Measurements from ENCODE around the gene MRTO4. TPM values are rescaled to one million over a fixed set of nuclear protein-coding genes. Genes with fewer than 3 reads are reported as not detected.
A peak's percentile ranks its signal among the peaks of the same experiment; 100 is the strongest.
"Not testable (repeated sequence)": the region's sequence is repeated elsewhere in the genome, so short reads cannot be mapped to it uniquely, and the experiment has no call there.

Gene MRTO4
- total RNA-seq, 1 donor from 2014 or later: 132 TPM

GRCh38 chr1:19212167-19212566, 39.4 kb upstream of the MRTO4 start:
- no peaks in the 10 kb centered on the region for H3K9me3 Mint-ChIP-seq
- no peaks in the 10 kb centered on the region for H3K27me3 Mint-ChIP-seq
- peak overlapping the region; percentile 97 for H3K4me3 Mint-ChIP-seq
- peaks cover 44% of the 10 kb centered on the region for H3K36me3 Mint-ChIP-seq (ENCODE audit: low read depth)
- intact Hi-C loops (cut with micrococcal nuclease): loop anchor here (5.0 kb wide), 1 partner anchor 45 kb away; no protein-coding TSS in a partner anchor
- DNase-seq: no peak
- H3K27ac Mint-ChIP-seq: peak overlapping the region; percentile 57
- peaks cover 39% of the 10 kb centered on the region for H3K4me1 Mint-ChIP-seq

DNA sequence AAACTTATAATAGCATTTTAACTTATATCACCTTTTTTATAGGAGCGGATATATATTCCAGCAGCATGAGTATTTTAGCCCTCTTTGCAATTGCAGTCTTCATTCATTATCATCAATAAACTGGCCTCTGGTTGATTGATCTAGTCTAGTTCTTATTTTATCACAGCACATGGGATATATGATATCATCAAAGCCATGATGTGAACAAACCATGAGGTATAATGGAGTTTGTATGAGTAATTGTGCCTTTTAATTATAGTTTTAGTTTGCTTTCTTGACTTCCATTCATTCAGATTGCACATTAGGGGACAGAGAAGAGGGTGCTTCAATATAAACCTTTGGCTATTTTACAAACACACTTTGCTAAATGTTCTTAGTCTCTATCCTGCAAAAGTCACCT, 38.0 kb upstream of the MRTO4 start:
- Mint-ChIP-seq H3K36me3 (ENCODE audit: low read depth) (peaks cover 51% of the 10 kb centered on the region), H3K27me3 (no peaks in the 10 kb centered on the region), H3K9me3 (no peaks in the 10 kb centered on the region), H3K4me1 (peaks cover 33% of the 10 kb centered on the region), H3K4me3 (no peak overlapping the region), H3K27ac (no peak overlapping the region)
- no peak for DNase-seq
- intact Hi-C loops (cut with micrococcal nuclease): loop anchor here (5.0 kb wide), 1 partner anchor 46 kb away; no protein-coding TSS in a partner anchor

- intact Hi-C loops (cut with micrococcal nuclease); DNase-seq; H3K27me3 Mint-ChIP-seq; H3K9me3 Mint-ChIP-seq; H3K4me3 Mint-ChIP-seq: not testable (repeated sequence)
- Mint-ChIP-seq H3K4me1 (peaks cover 31% of the 10 kb centered on the region), H3K36me3 (ENCODE audit: low read depth) (peaks cover 66% of the 10 kb centered on the region), H3K27ac (peak overlapping the region; percentile 3)
Measured at GRCh38 chr1:19216585-19216984, 35.0 kb upstream of the MRTO4 start.

- intact Hi-C loops (cut with micrococcal nuclease): no loop called here
- H3K27ac Mint-ChIP-seq: peak overlapping the region; percentile 11
- no peaks in the 10 kb centered on the region for H3K9me3 Mint-ChIP-seq
- peaks cover 74% of the 10 kb centered on the region for H3K36me3 Mint-ChIP-seq (ENCODE audit: low read depth)
- peaks cover 13% of the 10 kb centered on the region for H3K4me1 Mint-ChIP-seq
- H3K4me3 Mint-ChIP-seq: no peak overlapping the region
- no peak for DNase-seq
- H3K27me3 Mint-ChIP-seq: no peaks in the 10 kb centered on the region
Measured at GRCh38 chr1:19219451-19219850, 32.2 kb upstream of the MRTO4 start.

- Mint-ChIP-seq H3K27ac (peak overlapping the region; percentile 62), H3K4me3 (no peak overlapping the region)
Measured at GRCh38 chr1:19220080-19220846, 31.3 kb upstream of the MRTO4 start.

DNA sequence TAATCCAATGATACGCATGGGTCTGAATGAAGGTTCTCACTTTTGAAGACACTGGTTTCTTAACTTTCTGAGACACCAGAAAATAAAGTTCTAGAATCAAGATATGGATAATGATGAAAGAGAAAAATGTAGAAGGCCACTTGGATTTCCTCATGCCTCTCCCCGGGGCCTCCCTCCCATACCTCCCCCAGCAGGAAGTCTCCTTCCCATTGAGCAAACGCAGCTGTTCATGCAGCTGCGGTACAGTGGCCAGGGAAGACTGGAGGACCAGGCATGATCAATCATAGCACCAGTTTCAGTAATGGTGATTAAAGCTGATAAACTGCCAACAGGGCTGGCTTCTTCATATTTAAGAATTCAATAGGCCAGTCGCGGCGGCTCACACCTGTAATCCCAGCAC, 30.6 kb upstream of the MRTO4 start:
- DNase-seq: no peak
- H3K36me3 Mint-ChIP-seq (ENCODE audit: low read depth): peaks cover 83% of the 10 kb centered on the region
- H3K4me3 Mint-ChIP-seq: no peak overlapping the region
- peaks cover 11% of the 10 kb centered on the region for H3K4me1 Mint-ChIP-seq
- H3K27me3 Mint-ChIP-seq: no peaks in the 10 kb centered on the region
- H3K27ac Mint-ChIP-seq: no peak overlapping the region
- intact Hi-C loops (cut with micrococcal nuclease): no loop called here
- H3K9me3 Mint-ChIP-seq: no peaks in the 10 kb centered on the region

More at GRCh38 chr1:19220080-19220846, 31.3 kb upstream of the MRTO4 start:
- intact Hi-C loops (cut with micrococcal nuclease): no loop called here
- peaks cover 78% of the 10 kb centered on the region for H3K36me3 Mint-ChIP-seq (ENCODE audit: low read depth)
- H3K27me3 Mint-ChIP-seq: no peaks in the 10 kb centered on the region
- peaks cover 12% of the 10 kb centered on the region for H3K4me1 Mint-ChIP-seq
- H3K9me3 Mint-ChIP-seq: no peaks in the 10 kb centered on the region
- no peak for DNase-seq

DNA sequence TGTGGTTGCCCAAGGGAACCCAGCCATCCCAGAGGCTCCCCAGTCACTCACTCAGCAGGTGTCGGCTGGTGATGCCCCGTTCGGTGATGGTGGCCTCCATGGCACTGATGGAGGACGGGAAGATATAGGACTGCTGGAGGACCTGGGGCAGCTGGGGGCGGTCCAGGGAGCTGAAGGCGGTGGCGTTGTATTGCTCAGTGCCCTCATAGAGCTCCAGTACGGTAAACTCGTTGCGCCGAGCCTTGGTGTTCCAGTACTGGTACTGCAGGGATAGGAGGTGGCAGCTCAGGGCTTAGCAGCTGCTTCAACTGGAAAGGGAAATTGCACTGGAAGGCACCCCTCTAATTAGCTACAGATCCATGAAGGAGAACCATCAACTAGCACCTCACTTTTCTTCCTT, 29.0 kb upstream of the MRTO4 start:
- intact Hi-C loops (cut with micrococcal nuclease): no loop called here
- no peak overlapping the region for H3K27ac Mint-ChIP-seq
- no peak for DNase-seq
- H3K9me3 Mint-ChIP-seq: no peaks in the 10 kb centered on the region
- H3K36me3 Mint-ChIP-seq (ENCODE audit: low read depth): peaks cover 85% of the 10 kb centered on the region
- peaks cover 13% of the 10 kb centered on the region for H3K4me1 Mint-ChIP-seq
- no peak overlapping the region for H3K4me3 Mint-ChIP-seq
- no peaks in the 10 kb centered on the region for H3K27me3 Mint-ChIP-seq

- intact Hi-C loops (cut with micrococcal nuclease): no loop called here
- H3K27ac Mint-ChIP-seq: peak overlapping the region; percentile 23
- no peak overlapping the region for H3K4me3 Mint-ChIP-seq
- no peak for DNase-seq
- H3K27me3 Mint-ChIP-seq: no peaks in the 10 kb centered on the region
- no peaks in the 10 kb centered on the region for H3K9me3 Mint-ChIP-seq
- peaks cover 84% of the 10 kb centered on the region for H3K36me3 Mint-ChIP-seq (ENCODE audit: low read depth)
- peaks cover 10% of the 10 kb centered on the region for H3K4me1 Mint-ChIP-seq
Measured at GRCh38 chr1:19222979-19223824, 28.4 kb upstream of the MRTO4 start.

DNA sequence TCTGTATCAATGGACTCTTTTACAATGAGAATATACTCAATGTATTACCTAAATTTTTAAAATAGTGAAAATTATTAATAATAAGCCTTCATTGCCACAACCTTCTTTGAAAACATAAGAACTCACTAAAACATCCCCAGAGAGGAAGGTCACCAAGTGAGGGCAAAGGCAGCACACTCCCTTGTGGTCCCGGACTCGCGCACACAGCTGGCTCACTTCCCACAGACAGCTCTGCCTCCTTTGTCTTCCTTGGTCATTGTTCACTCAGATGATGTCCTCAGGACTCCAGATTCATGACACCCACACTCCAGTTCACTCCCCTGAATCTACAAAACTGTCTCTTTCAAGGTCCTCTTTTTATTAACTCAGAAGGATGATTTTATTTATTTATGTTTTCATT, 22.4 kb upstream of the MRTO4 start:
- no peak overlapping the region for H3K27ac Mint-ChIP-seq
- peaks cover 2% of the 10 kb centered on the region for H3K4me1 Mint-ChIP-seq
- H3K36me3 Mint-ChIP-seq (ENCODE audit: low read depth): peaks cover 70% of the 10 kb centered on the region
- no peaks in the 10 kb centered on the region for H3K27me3 Mint-ChIP-seq
- intact Hi-C loops (cut with micrococcal nuclease): no loop called here
- DNase-seq: no peak
- no peak overlapping the region for H3K4me3 Mint-ChIP-seq
- no peaks in the 10 kb centered on the region for H3K9me3 Mint-ChIP-seq

GRCh38 chr1:19229828-19230325, 21.7 kb upstream of the MRTO4 start:
- Mint-ChIP-seq H3K36me3 (ENCODE audit: low read depth) (peaks cover 68% of the 10 kb centered on the region), H3K27me3 (no peaks in the 10 kb centered on the region), H3K4me1 (peaks cover 2% of the 10 kb centered on the region), H3K4me3 (no peak overlapping the region), H3K27ac (peak overlapping the region; percentile 26), H3K9me3 (no peaks in the 10 kb centered on the region)
- intact Hi-C loops (cut with micrococcal nuclease): no loop called here
- no peak for DNase-seq

DNA sequence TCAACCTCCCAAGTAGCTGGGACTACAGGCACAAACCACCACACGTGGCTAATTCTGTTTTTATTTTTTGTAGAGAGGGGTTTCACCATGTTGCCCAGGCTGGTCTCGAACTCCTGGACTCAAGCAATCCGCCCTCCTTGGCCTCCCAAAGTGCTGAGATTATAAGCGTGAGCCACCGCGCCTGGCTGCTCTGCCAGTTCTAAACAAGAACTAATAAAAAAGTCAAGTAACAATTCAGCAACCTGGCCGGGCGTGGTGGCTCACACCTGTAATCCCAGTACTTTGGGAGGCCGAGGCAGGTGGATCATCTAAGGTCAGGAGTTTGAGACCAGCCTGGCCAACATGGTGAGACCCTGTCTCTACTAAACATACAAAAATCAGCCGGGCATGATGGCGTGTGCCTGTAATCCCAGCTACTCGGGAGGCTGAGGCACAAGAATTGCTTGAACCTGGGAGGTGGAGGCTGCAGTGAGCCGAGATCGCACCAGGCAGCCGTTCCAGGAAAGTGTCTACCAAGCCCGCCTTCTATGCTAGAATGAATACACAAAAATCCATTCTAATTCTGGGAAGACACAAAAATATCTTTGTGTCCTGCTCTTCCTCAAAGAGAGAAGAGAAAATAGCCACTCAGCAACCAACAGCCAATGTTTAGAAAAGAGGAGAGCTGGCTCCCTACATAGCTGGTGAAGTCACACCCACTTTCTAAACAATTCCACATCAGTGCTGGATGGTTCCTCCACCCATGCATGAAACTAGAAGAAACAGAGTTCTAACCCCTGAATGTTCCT, 19.7 kb upstream of the MRTO4 start:
- H3K27ac Mint-ChIP-seq; H3K4me3 Mint-ChIP-seq; H3K27me3 Mint-ChIP-seq; H3K9me3 Mint-ChIP-seq; intact Hi-C loops (cut with micrococcal nuclease); DNase-seq; H3K4me1 Mint-ChIP-seq: not testable (repeated sequence)
- H3K36me3 Mint-ChIP-seq (ENCODE audit: low read depth): peaks cover 59% of the 10 kb centered on the region

GRCh38 chr1:19232524-19232846, 19.1 kb upstream of the MRTO4 start:
- Mint-ChIP-seq H3K4me1 (no peaks in the 10 kb centered on the region), H3K27me3 (no peaks in the 10 kb centered on the region), H3K36me3 (ENCODE audit: low read depth) (peaks cover 59% of the 10 kb centered on the region), H3K9me3 (no peaks in the 10 kb centered on the region), H3K4me3 (no peak overlapping the region), H3K27ac (no peak overlapping the region)
- intact Hi-C loops (cut with micrococcal nuclease): no loop called here
- no peak for DNase-seq

GRCh38 chr1:19234224-19234623, 17.4 kb upstream of the MRTO4 start:
- Mint-ChIP-seq H3K36me3 (ENCODE audit: low read depth) (peaks cover 63% of the 10 kb centered on the region), H3K4me1 (no peaks in the 10 kb centered on the region), H3K27me3 (no peaks in the 10 kb centered on the region), H3K27ac (no peak overlapping the region), H3K9me3 (no peaks in the 10 kb centered on the region), H3K4me3 (no peak overlapping the region)
- no peak for DNase-seq
- intact Hi-C loops (cut with micrococcal nuclease): no loop called here

Data from activated CD4-positive, alpha-beta T cell treated with anti-CD3 and anti-CD28 coated beads, Interleukin-2, amount 10 ng/mL, durations not matched to agents 24 days and 14 days (primary cell).